ENCODE results near the gene GPR171. TPM values are rescaled to one million over a fixed set of nuclear protein-coding genes. Genes with fewer than 3 reads are reported as not detected.

GPR171 gene
- total RNA-seq, 1 donor from 2014 or later = not detected

GRCh38 chr3:151201051-151201730 is 1.8 kb downstream of the GPR171 start:
- FAIRE-seq = no peak
- no peak overlapping the region for H3K4me3 ChIP-seq (ENCODE audit: low read depth, low read length)
- no peak for DNase-seq (ENCODE audit: low read depth)
- H3K36me3 ChIP-seq (ENCODE audit: control insufficient read depth, insufficient read depth, low read length) = no peaks in the 10 kb centered on the region
- TF ChIP-seq CTCF (IDR thresholded peaks at IDR 0.05; ENCODE audit: insufficient read depth, low read length, severe bottlenecking) = no peak
- no peaks in the 10 kb centered on the region for H3K27me3 ChIP-seq (ENCODE audit: control insufficient read depth, insufficient read depth, low read length)

GRCh38 chr3:151200586-151200985 is 2.4 kb downstream of the GPR171 start:
- DNase-seq (ENCODE audit: low read depth) = no peak
- H3K27me3 ChIP-seq (ENCODE audit: control insufficient read depth, insufficient read depth, low read length) = no peaks in the 10 kb centered on the region
- FAIRE-seq = no peak
- H3K36me3 ChIP-seq (ENCODE audit: control insufficient read depth, insufficient read depth, low read length) = no peaks in the 10 kb centered on the region
- no peak for TF ChIP-seq CTCF (IDR thresholded peaks at IDR 0.05; ENCODE audit: insufficient read depth, low read length, severe bottlenecking)
- H3K4me3 ChIP-seq (ENCODE audit: low read depth, low read length) = no peak overlapping the region

GRCh38 chr3:151199554-151200438 is 3.2 kb downstream of the GPR171 start:
- Histone ChIP-seq H3K36me3 (ENCODE audit: control insufficient read depth, insufficient read depth, low read length) (no peaks in the 10 kb centered on the region), H3K4me3 (ENCODE audit: low read depth, low read length) (no peak overlapping the region), H3K27me3 (ENCODE audit: control insufficient read depth, insufficient read depth, low read length) (no peaks in the 10 kb centered on the region)
- FAIRE-seq = no peak
- no peak for TF ChIP-seq CTCF (IDR thresholded peaks at IDR 0.05; ENCODE audit: insufficient read depth, low read length, severe bottlenecking)
- DNase-seq (ENCODE audit: low read depth) = no peak

- H3K4me3 ChIP-seq (ENCODE audit: low read depth, low read length) = no peak overlapping the region
- H3K27me3 ChIP-seq (ENCODE audit: control insufficient read depth, insufficient read depth, low read length) = no peaks in the 10 kb centered on the region
- FAIRE-seq (no peak), DNase-seq (ENCODE audit: low read depth) (no peak)
- no peak for TF ChIP-seq CTCF (IDR thresholded peaks at IDR 0.05; ENCODE audit: insufficient read depth, low read length, severe bottlenecking)
- no peaks in the 10 kb centered on the region for H3K36me3 ChIP-seq (ENCODE audit: control insufficient read depth, insufficient read depth, low read length)
Observed at GRCh38 chr3:151198849-151199248, 4.2 kb downstream of the GPR171 start.

DNA sequence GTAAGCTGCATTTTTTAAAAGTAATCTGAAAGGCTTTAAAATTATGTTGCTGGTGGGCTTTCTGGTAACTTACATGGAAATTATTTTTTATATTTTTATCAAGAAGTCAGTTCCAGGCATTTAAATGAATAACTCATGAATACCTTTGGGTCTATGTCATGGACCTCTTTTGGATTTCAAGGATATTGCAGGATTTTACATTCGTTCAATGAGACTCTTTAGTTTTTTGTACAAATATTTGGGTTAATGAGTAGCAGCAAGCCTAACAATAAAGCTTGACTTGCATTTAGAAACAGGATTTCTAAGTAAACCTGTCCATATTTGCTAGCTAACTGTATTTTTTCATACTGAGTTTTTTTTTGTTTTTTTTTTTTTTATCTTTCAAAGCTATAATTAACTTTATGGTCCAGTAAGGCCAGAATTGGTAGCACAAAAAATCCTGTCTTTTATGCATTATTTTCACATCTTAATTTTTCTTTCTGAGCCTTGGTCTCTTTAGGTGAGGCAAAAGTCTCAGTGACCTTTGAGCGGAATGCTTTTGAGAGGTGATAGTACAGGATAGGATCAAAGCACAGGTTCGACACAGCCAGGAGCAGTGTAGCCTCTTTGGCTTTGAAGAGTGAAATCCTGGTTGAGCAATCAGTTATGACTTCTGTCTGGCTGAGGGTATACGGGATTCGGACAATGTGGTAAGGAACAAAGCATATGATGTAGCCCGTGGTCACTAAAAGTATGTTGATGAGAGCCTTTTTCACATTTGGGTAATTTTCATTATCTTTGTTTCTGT is 4.8 kb downstream of the GPR171 start:
- Histone ChIP-seq H3K4me3 (ENCODE audit: low read depth, low read length) (no peak overlapping the region), H3K27me3 (ENCODE audit: control insufficient read depth, insufficient read depth, low read length) (no peaks in the 10 kb centered on the region), H3K36me3 (ENCODE audit: control insufficient read depth, insufficient read depth, low read length) (no peaks in the 10 kb centered on the region)
- DNase-seq (ENCODE audit: low read depth) = no peak
- no peak for FAIRE-seq
- no peak for TF ChIP-seq CTCF (IDR thresholded peaks at IDR 0.05; ENCODE audit: insufficient read depth, low read length, severe bottlenecking)
